Measurements from ENCODE around the gene TMEM52. TPM values are rescaled to one million over a fixed set of nuclear protein-coding genes. Genes with fewer than 3 reads are reported as not detected.

Gene TMEM52
- total RNA-seq, 1 donor from 2014 or later, result 2.4 TPM

DNA sequence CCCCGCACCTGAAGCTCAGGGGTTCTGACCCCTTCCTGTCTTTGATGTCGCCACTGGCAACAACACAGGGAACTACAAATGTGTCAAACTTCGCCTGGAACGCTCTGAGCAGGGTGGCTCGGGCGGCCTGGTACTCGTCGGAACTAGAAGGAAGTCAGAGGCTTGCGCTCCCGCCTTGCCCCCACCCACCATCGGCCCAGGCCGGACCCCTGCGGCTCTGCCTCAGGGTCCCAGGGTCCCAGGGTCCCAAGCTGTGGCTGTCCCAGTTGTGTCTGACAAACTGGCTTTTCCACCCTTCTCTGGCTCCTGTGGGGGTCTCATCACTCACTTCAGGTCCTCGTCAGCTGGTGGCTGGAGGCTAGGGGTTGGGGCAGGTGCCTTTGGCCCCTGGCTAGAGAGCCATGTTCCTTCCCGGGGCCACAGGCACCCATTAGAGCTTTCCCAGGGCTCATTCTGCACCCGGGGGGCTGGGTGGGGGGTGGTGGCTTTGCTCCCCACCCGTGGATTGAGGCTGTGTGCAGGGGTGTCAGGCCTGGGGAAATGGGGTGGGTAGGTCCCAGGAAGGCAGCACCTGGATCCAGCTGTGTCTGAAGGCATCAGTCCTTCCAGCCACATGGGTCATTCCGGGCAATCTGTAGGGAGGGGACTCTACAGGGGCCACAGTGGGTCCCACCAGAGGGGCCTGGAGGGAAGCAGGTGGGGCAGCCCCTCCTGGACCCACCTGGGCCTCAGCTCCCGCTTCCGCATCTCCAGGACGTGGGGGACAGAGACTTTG, 8.0 kb upstream of the TMEM52 start:
- DNase-seq (ENCODE audit: low spot score), result no peak

DNA sequence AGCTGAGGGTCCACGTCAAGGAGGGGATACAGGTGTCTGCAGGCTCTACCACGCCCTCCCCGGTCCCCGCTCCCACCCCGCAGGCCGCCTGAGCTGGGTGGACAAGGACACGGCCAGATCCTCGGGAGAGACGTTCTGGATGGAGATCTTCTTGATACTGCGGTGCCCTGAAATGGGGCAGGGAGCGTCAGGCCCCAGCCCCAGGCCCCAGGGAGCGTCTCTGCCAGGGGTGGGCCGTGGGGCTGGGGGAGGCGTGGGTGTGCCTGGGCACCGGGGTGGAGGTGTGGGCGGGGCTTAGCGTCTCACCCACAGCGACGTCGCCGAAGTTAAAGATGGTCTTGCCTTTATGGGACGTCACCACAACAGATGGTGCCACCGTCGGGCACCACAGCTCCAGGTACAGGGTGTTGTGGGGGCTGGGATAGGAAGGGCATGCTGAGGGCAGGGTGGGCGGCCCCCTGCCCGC, 7.3 kb upstream of the TMEM52 start:
- DNase-seq (ENCODE audit: low spot score), result no peak

DNA sequence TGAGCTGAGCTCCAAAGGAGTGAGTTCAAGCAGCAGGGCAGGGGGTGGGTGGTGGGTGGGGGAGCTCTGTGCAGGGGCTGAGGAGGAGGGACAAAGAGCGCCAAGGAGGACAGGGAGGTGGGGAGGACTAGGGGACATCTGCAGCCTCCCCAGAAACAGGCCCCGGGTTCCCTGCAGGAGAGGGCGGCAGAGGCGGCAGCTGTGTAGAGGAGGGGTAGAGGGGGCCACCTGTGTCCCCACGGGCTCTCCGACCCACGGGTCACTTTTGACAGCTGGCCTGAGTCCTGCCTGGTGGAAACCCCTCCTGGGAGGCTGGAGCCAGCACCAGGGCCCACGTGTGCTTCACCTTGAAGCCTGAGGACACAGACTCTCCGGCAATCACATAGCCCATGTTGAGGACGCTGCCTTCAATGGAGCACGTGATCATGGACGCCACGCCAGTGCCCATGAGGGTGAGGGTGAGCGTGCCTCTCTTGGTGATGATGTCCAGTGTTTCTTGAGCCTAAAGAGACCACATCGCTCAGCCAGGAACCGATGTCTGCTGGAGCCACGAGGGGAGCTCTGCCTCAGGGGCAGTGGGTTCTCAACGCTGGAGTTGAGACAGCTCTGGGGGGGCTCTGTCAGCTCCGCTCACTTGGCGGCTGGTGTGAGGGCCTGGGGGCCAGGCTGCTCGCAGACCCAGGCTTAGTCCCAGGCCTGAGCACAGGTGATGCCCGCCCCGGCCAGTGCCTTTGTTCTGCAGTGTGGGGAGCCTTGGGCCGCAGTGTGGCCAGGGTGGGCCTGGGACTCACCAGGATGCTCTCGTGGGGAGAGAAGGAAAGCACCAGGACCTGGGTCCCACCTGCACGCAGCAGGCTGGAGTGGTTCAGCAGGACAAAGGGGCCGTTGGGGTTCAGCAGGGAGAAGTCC, 6.6 kb upstream of the TMEM52 start:
- DNase-seq (ENCODE audit: low spot score), result no peak

DNA sequence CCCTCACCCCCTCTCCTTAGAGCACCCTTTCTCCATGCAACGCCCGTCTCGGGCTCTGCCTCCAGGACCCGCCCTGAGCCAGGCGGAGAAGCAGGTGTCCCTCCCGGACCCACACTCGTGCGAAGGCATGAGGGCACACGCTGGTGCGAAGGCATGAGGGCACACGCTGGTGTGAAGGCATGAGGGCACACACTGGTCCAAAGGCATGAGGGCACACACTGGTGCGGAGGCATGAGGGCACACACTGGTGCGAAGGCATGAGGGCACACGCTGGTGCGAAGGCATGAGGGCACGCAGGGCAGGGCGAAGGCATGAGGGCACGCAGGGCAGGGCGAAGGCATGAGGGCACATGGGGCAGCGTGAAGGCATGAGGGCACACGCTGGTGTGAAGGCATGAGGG, 5.8 kb upstream of the TMEM52 start:
- DNase-seq (ENCODE audit: low spot score), result no peak

DNA sequence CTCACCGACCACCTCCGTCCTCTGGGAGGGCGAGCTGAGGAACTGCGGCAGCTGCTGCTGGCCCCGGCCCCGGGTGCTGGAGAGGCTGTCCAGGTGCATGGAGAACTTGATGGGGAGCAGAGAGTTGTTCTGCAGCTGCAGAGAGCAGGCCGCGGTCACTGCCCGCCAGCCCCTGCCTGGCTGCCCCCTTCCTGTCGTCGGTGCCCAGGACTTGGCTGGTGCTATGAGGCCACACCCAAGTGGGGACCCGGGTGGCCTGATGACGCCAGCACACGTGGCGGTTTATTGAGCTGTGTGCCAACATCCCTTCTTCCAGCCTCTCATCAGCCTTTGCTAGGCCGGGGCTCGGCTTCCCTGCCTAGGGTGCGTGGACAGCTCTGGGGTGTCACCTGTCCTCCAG, 5.3 kb upstream of the TMEM52 start:
- no peak for DNase-seq (ENCODE audit: low spot score)

DNA sequence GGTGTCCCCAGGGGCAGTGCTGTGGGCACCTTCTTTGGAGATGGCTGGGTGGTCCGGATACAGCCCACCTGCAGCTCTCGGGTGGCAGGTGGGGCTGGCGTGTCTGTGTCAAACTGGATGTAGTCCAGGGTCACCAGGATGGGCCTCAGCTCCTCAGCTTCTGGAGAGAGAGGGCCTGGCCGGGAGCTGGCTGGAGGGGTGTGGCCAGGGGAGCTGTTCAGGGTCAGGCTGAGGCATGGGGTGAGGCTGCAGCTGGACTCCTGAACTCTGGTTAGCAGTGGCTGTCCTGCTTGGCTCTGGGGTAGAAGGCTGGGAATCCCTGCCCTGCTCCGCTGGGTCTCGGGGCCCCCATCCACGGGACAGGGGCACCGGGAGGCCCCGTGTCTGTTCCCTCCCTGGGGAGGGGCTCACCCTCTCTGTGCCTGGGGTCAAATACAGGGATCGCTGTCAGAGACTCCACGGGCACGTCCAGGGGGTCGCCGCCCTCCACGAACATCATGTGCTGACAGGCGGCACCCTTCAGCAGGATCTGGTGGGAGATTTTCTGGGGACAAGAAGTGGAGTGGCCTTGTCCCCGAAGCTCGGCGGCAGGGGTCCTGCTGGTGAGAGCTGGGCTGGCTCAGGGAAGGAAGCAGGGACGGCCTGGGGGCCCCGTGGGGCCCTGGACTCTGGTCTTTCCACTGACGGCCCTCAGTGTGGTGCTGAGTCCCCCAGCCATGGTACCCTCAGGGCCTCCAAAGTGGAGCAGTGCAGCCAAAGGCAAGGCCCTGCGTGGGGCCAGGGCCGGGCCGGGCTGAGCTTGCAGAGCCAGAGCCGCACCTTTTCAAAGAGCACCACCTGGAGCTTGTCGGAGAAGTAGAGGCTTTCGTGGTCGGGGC, 4.1 kb upstream of the TMEM52 start:
- no peak for DNase-seq (ENCODE audit: low spot score)

DNA sequence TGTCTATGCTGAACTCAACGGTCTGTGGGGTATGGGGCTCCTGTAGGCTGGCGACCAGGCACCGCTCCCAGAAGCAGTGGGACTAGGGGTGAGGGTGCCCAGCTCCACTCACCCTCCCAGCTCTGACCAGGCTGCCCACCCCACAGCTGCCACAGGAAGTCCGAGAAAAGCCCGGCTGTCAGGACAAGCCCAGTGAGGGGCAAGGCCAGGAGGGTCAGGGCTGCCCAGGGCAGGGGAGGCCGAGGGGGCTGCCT, 3.5 kb upstream of the TMEM52 start:
- no peak for DNase-seq (ENCODE audit: low spot score)

DNA sequence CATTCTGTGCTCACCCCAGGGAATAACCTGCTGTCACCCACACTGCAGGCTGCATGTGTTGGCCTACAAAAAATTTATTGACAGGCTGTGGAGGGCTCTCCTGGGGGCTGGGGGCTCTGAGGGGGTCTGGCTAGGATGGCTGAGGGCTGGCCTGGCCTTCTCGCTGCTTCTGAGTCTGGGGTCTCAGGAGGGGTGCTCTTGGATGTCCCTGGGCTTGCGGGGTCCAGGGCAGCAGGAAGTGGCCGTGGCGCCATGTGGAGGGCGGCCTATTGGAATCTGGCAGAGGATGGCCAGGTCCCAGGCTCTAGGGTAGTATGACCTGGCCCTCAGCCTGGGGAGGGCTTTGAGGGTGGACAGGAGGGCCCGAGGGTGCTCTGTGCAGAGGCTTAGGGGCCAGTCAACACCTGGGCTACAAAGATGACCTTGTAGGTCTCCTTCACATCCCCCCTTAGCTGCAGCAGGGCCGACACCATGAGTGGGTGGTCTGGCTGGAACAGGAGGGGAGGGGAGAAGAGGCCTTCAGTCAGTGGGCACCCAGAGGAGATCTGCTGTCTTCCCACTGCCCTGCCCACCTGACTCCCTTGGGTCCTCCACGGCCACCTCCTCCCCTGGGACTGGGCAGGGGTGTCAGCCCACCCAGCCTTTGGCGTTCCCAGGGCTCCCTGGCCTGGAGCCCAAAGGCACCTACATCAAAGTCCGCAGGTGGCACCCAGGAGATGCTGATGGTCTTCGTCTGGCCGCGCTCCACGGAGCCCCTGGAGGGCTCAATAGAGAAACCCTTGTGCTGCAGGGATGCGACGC, 3.0 kb upstream of the TMEM52 start:
- DNase-seq (ENCODE audit: low spot score), result no peak

DNA sequence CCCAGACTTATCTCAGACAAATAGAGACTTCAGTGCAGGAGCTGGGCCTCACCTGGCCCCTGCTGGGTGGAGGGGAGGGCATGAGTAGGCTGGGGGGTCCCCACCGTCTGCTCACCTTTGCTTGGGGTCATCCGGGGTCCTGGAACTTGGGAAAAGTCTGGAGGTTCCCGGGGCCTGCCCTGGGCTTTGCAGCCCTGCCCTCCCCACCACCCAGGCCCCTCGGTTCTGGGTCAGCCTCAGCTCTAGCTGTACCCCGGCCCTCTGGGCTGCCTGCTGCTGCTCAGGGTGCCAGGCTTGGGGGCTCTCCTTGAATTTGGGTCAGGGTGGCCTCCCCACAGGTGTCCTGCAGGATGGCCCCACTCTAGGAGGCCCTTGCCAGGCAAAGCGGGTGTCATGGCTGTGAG, 2.4 kb upstream of the TMEM52 start:
- no peak for DNase-seq (ENCODE audit: low spot score)

DNA sequence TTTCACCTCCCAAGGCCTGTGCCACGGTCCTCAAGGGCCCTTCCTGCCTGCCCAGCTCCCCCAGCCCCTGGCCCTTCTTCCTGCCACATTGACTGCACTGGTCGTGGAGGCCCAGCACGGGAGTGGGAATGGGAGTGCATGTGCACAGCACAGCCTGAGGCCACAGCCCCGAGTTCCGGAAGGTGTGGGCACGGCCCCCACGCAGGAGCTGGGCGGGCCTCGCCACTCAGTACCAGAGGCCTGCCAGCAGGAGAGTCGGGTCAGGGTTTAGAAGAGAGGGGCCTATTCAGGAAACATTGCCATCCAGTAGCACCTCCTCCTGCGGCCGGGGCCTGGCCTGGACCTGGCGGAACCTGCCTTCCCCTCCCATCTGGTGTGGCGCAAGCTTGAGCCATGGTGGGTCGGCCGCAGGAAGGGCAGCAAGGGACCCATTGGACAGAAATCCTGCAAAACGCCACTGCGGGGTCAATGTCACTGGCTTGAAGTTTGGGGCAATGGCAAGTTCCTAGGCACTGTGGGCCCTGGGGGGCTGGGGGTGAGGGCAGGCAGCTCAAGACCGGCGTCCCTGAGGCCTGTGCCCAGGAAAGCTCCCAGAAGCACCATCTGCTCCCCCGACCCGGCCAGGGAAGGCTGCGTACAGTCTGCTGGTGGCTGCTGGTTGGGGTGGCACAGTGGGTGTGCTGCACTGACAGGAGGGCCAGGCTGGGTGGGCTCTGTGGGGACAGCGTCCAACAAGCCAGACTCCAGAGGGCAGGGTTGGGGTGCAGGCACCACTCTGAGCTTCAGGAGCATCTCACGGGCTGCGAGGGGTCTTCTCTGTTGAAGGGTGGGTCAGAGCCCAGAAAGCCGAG, 1.8 kb upstream of the TMEM52 start:
- DNase-seq (ENCODE audit: low spot score), result no peak

DNA sequence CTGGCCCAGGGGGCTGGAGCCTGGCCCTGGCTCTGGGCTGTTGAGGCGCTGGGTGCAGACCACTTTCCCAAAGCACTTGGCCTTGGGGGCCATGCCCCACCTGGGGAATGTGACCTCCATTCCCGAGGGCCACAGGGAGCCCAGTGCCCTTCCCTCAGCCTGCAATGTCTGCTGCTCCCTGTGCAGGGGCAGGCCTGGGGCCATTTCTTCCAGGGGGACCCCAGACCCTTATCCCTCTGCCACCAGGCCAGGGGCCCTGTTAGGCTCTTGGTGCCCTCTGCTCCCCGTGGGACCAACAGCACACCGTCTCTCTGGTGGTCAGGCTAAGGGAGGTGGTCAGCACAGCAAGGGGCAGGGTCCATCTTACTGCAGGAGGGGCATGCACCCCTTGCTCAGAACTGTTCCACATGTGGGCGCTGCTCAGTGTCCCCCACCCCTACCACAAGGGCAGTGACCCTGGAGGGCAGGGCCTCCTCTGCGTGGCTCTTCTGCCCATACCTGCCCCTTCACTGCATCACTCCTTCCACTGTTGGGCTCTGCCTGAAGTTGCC, 1.1 kb upstream of the TMEM52 start:
- DNase-seq (ENCODE audit: low spot score), result no peak

DNA sequence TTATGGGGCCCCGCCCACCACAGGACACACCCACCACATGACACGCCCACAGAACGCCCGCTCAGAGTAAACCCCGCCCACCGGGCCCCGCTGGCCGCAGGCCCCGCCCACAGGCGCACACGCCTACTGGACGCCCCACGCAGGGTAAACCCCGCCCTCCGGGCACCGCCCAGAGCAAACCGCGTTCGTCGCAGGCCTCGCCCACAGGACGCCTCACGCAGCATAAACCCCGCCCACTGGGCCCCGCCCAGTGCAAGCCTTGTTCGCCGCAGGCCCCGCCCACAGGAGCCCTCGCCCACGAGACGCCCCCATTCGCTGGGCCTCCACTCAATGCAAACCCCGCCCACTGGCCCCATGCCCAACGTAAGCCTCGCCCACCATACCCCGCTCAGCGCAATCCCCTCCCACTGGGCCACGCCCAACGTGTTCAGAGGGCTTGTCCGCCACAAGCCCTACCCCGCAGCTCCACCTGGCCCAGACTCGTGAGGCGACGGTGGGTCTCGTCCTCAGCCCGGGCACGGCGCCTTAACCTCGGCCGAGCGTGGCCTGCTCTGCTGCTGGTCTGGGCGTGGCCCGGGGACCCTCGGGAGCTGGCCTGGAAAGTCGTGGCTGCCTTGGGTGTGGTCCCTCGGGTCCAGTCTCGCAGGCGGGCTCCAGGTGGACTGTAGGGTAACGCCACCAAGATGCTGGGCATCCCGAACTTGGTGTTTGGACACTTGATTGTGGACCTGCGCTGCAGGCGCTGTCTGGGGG, 401 bp upstream of the TMEM52 start:
- DNase-seq (ENCODE audit: low spot score), result peak; percentile 99

DNA sequence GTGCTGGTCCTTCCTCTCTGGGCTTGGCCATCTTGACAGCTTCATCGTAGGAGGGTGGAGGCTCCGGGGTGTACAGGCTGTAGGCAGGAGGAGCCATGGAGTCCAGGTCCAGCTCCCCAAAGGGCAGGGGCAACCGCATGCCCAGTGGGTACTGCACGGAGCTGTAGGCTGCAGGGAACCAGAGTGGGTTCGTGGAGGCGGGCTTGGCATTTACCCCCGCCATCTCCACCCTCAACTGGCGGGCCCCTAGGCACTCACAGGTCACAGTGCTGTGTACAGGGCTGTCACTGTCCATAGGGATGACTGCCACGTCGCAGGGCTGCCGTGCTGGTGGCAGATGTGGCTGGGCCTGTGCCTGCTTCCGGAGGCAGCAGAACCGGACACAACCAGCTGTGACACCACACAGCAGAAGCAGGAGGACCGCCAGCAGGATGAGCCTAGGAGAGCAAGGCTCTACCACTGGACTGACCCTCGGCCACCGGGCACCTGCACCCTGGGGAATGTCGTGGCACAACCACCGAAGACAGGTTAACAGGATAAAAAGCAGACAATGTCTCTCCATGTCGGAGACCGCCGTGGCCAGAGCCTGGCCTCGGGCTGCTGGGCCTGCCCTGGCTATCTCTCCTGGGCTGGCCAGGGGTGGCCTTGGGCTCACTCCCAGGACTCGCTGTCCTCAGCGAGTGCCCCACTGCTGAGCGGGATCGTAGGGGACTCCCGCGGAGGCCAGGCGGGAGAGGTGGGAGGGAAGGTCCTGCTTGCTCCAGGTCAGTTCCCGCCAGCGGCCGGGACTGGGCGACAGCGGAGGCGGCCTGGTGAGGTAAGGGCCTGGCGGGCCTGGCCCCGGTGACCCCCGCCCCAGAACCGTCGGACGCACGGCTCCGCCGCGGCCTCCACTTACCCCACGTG, 831 bp downstream of the TMEM52 start:
- no peak for DNase-seq (ENCODE audit: low spot score)

DNA sequence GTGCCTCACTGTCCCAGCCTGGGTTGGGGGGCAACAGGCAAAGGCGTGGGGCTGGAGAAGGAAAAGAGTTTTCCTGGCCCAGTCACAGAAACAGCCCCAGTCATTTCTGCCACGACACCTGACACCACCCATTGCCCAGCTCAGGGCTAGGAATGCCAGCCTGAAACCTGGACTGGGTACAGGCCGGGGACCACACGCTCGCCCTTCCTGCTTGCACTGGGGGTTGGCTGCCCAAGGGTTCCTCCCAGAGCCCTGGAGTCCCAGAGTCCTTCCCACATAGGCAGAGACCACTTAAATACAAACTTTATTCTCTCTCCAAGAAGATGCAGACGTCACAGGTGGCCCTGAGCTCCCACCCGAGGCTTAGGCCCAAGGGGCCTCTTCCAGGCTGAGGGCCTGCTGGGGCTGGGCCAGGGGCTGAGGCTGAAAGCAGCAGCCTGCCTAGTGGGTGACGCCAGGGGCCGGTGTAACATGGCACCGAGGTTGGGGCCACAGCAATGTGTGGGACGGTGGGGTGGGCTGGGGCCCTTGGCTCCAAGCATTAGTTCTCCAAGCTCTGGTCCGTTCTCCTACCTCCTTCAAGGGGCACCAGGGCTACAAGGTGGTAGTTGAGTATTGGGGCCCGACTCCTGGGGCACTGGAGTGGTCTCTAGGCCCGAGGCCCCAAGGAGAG, 1.6 kb downstream of the TMEM52 start:
- no peak for DNase-seq (ENCODE audit: low spot score)

DNA sequence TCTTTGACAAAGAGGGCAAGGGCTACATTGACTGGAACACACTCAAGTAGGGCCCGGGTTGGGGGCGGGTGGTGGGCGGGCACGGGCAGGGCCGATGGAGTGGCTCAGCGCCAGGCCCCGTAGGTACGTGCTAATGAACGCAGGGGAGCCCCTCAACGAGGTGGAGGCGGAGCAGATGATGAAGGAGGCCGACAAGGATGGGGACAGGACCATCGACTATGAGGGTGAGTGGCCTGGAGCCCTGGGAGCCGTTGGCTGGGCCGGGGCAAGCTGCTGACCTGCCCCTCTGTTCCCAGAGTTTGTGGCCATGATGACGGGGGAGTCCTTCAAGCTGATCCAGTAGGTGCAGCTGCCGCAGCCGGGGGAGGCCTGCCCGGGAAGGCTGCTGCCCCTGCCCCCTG, 2.2 kb downstream of the TMEM52 start:
- DNase-seq (ENCODE audit: low spot score), result no peak

DNA sequence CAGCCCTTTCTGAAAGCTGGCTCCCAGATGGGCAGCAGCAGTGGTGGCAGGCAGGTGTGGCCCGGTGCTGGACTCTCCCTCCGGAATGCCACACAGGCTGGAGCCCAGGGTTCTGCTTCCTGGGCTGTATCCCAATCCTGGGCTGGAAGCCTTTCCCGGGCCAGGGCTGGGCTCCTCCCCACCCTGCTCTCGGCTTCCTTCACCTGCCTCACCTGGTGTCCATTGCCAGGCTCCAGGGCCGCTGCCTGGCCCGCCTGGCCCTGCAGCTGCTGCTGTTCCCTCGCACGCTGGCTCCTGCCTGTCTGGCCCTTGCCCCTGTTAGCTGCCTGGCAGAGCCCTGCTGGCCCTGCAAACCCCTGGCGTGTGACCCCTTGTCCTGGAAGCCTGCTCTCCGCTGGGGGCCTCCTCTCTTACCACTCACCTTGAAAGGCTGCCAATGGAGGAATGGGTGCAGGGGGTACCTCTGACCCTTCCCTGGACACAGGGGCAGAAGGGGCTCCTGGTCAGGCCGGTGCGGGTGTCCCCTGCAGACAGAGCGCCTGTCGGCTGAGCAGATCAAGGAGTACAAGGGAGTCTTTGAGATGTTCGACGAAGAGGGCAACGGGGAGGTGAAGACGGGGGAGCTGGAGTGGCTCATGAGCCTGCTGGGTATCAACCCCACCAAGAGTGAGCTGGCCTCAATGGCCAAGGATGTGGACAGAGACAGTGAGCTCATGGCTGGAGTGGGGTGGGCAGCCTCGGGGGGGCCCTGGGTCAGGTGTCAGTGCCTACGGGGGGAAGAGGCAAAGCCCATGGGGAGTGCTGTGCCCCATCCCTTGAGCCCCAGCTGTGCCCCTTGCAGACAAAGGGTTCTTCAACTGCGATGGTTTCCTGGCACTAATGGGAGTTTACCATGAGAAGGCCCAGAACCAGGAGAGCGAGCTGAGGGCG, 2.9 kb downstream of the TMEM52 start:
- no peak for DNase-seq (ENCODE audit: low spot score)
